ENCODE data around the gene FAM163A. TPM values are rescaled to one million over a fixed set of nuclear protein-coding genes. Genes with fewer than 3 reads are reported as not detected.
A peak's percentile ranks its signal among the peaks of the same experiment; 100 is the strongest.

The FAM163A gene
- total and polyA plus RNA-seq, 9 of the 15 experiments (the other 6 are each of a cell fraction or from before 2014, with no cell fraction given), result not detected

DNA sequence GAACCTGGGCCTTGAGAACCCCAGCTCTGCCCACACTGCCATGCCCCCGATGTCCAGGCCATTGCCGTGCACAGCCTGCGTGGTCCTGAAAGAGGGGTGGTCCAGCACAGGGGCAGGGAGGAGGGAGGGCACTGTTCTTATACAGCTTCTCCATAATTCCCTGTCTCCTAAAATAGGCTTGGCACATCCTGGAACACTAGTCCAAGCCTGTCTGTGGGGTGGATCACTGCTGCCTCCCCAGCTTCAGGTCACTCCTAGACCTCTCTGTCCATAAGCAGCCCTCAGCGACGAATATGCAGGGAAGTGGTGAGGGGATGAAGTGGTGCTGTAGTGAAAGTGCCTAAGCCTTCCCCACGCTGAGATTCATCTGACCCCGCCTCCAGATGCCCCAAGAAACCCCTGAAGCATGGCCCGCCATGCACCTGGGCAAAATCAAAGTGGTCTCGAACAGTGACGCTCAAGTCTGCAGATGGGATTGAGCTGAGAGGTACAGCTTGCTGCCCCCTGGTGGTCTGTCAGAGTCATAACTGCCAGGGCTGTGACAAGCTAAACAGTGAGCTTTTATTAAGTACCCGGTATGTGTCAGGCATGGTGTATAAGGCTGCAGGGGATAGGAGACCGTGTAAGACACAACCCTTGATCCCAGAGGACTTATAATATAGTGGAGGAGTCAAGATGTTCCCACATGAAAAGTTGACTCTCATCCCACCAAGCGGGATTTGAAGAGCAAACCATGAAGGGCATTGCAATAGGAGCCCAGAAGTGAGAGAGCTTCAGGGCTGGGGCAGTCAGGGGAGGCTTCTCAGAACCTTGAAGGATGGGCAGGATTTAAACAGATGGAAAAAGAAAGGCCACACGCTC is 66.6 kb downstream of the FAM163A start:
- Histone ChIP-seq H2AFZ (ENCODE audit: low read depth, low read length) (no peak overlapping the region), H3K4me1 (replicated peaks in 1 of 2; ENCODE audit: control insufficient read depth in 2 of 2, insufficient read depth in 2 of 2, low read length in 2 of 2) (peaks cover 0 to 18% of the 10 kb centered on the region in 2 experiments; a peak in 4 of 5 replicates), H3K4me2 (ENCODE audit: insufficient read depth, low read length) (no peak overlapping the region), H3K9ac (ENCODE audit: insufficient read depth in 1 of 2, low read depth in 2 of 2, low read length in 2 of 2) (no peak overlapping the region), H3K4me3 (no peak overlapping the region), H3K36me3 (ENCODE audit: control insufficient read depth, insufficient read depth, low read length) (no peaks in the 10 kb centered on the region), H3K9me1 (ENCODE audit: control insufficient read depth, insufficient read depth, low read length) (no peaks in the 10 kb centered on the region), H3K27me3 (ENCODE audit: control insufficient read depth in 2 of 2, insufficient read depth in 2 of 2, low read length in 2 of 2) (peaks cover 49 to 83% of the 10 kb centered on the region in 2 experiments), H4K20me1 (replicated peaks; ENCODE audit: control insufficient read depth, insufficient read depth, low read length) (peaks cover 13% of the 10 kb centered on the region), H3K9me3 (replicated peaks; ENCODE audit: control insufficient read depth, insufficient read depth, low read depth, low read length) (no peaks in the 10 kb centered on the region), H3K27ac (ENCODE audit: extremely low read depth, low read depth, low read length) (no peak overlapping the region), H3K79me2 (ENCODE audit: control insufficient read depth, insufficient read depth, low read length) (no peaks in the 10 kb centered on the region)
- peak; percentile 74 to 82 (median 79) for DNase-seq (ENCODE audit: extremely low read depth in 1 of 4, low spot score in 3 of 4)
- ChIA-PET POLR2A (interaction anchor here (0.5 to 1.6 kb wide), 9 partner anchors 9 to 369 kb away, joined by 3 to 8 read pairs (median 5); no protein-coding TSS in a partner anchor), CTCF (ENCODE audit: low intra/inter-chr PET ratio) (interaction anchor here (0.6 to 2.4 kb wide), 8 partner anchors 100 to 1267 kb away, joined by 3 to 22 read pairs (median 5); no protein-coding TSS in a partner anchor)
- 15% methylated on average over 13 of the region's 14 CpGs for WGBS (ENCODE audit: insufficient coverage, low coverage, missing lambda C conversion rate)
- peak; percentile 80 for ATAC-seq
- no TSS peak for BruUV-seq (replicated peaks)
- peak; percentile 94 for FAIRE-seq
- intact Hi-C loops (cut with micrococcal nuclease) (loop anchor here (1.0 to 10.0 kb wide), 6 partner anchors 103 to 1042 kb away; partner anchors contain the start of gene TOR3A), in situ Hi-C loops (cut with MboI) (loop anchor here (10.0 kb wide), 1 partner anchor 565 kb away; no protein-coding TSS in a partner anchor)
- no peak for TF ChIP-seq MECOM (CRISPR knock-in tag; IDR thresholded peaks at IDR 0.05)
- no peak for TF ChIP-seq ZNF146 (CRISPR knock-in tag; IDR thresholded peaks at IDR 0.05; ENCODE audit: unreplicated experiment)
- peak; percentile 39; the same call in 1 of the 2 replicates for TF ChIP-seq RB1 (IDR thresholded peaks at IDR 0.05; ENCODE audit: low read depth)
- TF ChIP-seq ELF4 (CRISPR knock-in tag; IDR thresholded peaks at IDR 0.05), result no peak
- TF ChIP-seq HOXB6 (CRISPR knock-in tag; IDR thresholded peaks at IDR 0.05; ENCODE audit: borderline replicate concordance), result no peak
- TF ChIP-seq XRCC5 (IDR thresholded peaks at IDR 0.05; ENCODE audit: low read depth, low read length), result peak; percentile 75; the same call in 1 of the 2 replicates
- no peak for TF ChIP-seq ZNF232 (CRISPR knock-in tag; IDR thresholded peaks at IDR 0.05)
- TF ChIP-seq POLR2AphosphoS5 (IDR thresholded peaks at IDR 0.05; ENCODE audit: control insufficient read depth, insufficient read depth, low read depth, low read length), result no peak
- peak; percentile 47; the same call in 1 of the 2 replicates for TF ChIP-seq DEAF1 (CRISPR knock-in tag; IDR thresholded peaks at IDR 0.05)
- TF ChIP-seq, protein P1, sequence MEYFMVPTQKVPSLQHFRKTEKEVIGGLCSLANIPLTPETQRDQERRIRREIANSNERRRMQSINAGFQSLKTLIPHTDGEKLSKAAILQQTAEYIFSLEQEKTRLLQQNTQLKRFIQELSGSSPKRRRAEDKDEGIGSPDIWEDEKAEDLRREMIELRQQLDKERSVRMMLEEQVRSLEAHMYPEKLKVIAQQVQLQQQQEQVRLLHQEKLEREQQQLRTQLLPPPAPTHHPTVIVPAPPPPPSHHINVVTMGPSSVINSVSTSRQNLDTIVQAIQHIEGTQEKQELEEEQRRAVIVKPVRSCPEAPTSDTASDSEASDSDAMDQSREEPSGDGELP (CRISPR knock-in tag; IDR thresholded peaks at IDR 0.05; ENCODE audit: borderline replicate concordance), result 0 out of 2 replicates have a peak, but pooled peaks have one; percentile 16
- 0 out of 2 replicates have a peak, but pooled peaks have one; percentile 18 for TF ChIP-seq CTBP1 (IDR thresholded peaks at IDR 0.05; ENCODE audit: borderline replicate concordance)
- no peak for TF ChIP-seq RNF2 (IDR thresholded peaks at IDR 0.05)
- TF ChIP-seq MTA1 (IDR thresholded peaks at IDR 0.05; ENCODE audit: borderline replicate concordance), result no peak
- TF ChIP-seq SRSF1 (IDR thresholded peaks at IDR 0.05; ENCODE audit: low read depth, low read length), result no peak
- TF ChIP-seq ETS2 (tag; IDR thresholded peaks at IDR 0.05; ENCODE audit: borderline replicate concordance, poor library complexity, severe bottlenecking), result no peak
- no peak for TF ChIP-seq POLR2AphosphoS2 (IDR thresholded peaks at IDR 0.05; ENCODE audit: low read length)
- no peak for TF ChIP-seq PTTG1 (tag; IDR thresholded peaks at IDR 0.05; ENCODE audit: low read depth)
- TF ChIP-seq SIX5 (IDR thresholded peaks at IDR 0.05; ENCODE audit: borderline replicate concordance in 1 of 2, insufficient read depth in 1 of 2, low read depth in 1 of 2, low read length in 2 of 2), result no peak
- no peak for TF ChIP-seq MBD2 (IDR thresholded peaks at IDR 0.05; ENCODE audit: borderline replicate concordance, low read depth)
- TF ChIP-seq ZNF785 (CRISPR knock-in tag; IDR thresholded peaks at IDR 0.05), result no peak
